GM12891 (cell line): ENCODE results near the gene HAND1.

ENCODE experiments used
- POLR2A ChIP-seq: IDR thresholded peaks from 2 replicates; pipeline ENCODE4 v1.6.1; 2011; ENCODE audit warnings: low read depth, low read length, control low read depth
- POLR2AphosphoS5 ChIP-seq: IDR thresholded peaks from 2 replicates; pipeline ENCODE4 v1.6.1; 2011; ENCODE audit warnings: low read depth, low read length, control low read depth
- POU2F2 ChIP-seq: IDR thresholded peaks from 2 replicates; pipeline ENCODE4 v1.6.1; 2011; ENCODE audit warnings: low read depth, mild to moderate bottlenecking, control low read depth, low read length, moderate library complexity
- TAF1 ChIP-seq: IDR thresholded peaks from 2 replicates; pipeline ENCODE4 v1.6.1; 2011; ENCODE audit warnings: low read depth, low read length, control low read depth

- TF ChIP-seq POLR2A (no peak), POLR2AphosphoS5 (no peak), POU2F2 (no peak), TAF1 (no peak)
These were observed 28.2 kb upstream of the HAND1 start for GRCh38 chr5:154506049-154506715.
